Esophagus muscularis mucosa (tissue), 4 donors: ENCODE measurements around the gene SULT6B1. TPM values are rescaled to one million over a fixed set of nuclear protein-coding genes. Genes with fewer than 3 reads are reported as not detected.

ENCODE experiments used
- total RNA-seq, 4 donors: library from RNA; depleted of rRNA; stranded (reverse); fragments of >200 nt; gene quantifications; one replicate each; pipeline versions ENCODE4 v1.1.0 to v1.2.1, GENCODE V29; 2016

SULT6B1 gene
- total RNA-seq, 4 donors from 2014 or later, result not detected

Other genes with a start within 250 kb of the SULT6B1 start
- gene STRN, start 222.1 kb downstream of the SULT6B1 start, total RNA-seq, result 10 to 100 TPM; 17.6 to 21.8 (median 20.0) TPM
- gene HEATR5B, start 104.3 kb downstream of the SULT6B1 start, total RNA-seq, result 10 to 100 TPM; 14.6 to 21.2 (median 16.7) TPM
- 10 to 100 TPM in 1 of 4 donors, 1 to 10 TPM in 3; 5.0 to 10.8 (median 6.5) TPM for gene GPATCH11, start 104.2 kb downstream of the SULT6B1 start, total RNA-seq
- 10 to 100 TPM; 23.7 to 28.4 (median 27.8) TPM for gene EIF2AK2, start 31.7 kb downstream of the SULT6B1 start, total RNA-seq
- gene CEBPZOS, start 7.8 kb upstream of the SULT6B1 start, total RNA-seq, result 10 to 100 TPM; 25.2 to 31.6 (median 28.2) TPM
- gene CEBPZ, start 42.9 kb upstream of the SULT6B1 start, total RNA-seq, result 10 to 100 TPM; 22.4 to 34.5 (median 30.0) TPM
- 10 to 100 TPM; 12.3 to 16.3 (median 13.4) TPM for gene NDUFAF7, start 43.0 kb upstream of the SULT6B1 start, total RNA-seq
- 10 to 100 TPM; 31.8 to 47.3 (median 36.3) TPM for gene PRKD3, start 136.2 kb upstream of the SULT6B1 start, total RNA-seq
- 1 to 10 TPM; 1.2 to 5.1 (median 4.0) TPM for gene QPCT, start 156.0 kb upstream of the SULT6B1 start, total RNA-seq